Heart left ventricle (tissue), 16 donors: ENCODE measurements around the gene LITAFD. TPM values are rescaled to one million over a fixed set of nuclear protein-coding genes. Genes with fewer than 3 reads are reported as not detected.

Experiments used
- ATAC-seq, 4 donors: fragments of 200-7000 bp; cut with Tn5 transposase; one replicate each; pipeline ENCODE4 v1.9.1; 2020 to 2022; ENCODE audit warnings: moderate library complexity in 4 of 4, mild to moderate bottlenecking in 3 of 4, moderate number of reproducible peaks in 1 of 4
- DNase-seq, 5 donors: peaks; one replicate each; pipeline ENCODE4 v3.0.0-alpha.2; 2020
- H3K27ac ChIP-seq, 12 donors: fragments of 200-600 bp; sonication (generic) in 4 of 12; one replicate each; pipeline versions ENCODE4 v1.5.0 to v1.8.0; 2016 to 2022; ENCODE audit warnings: mild to moderate bottlenecking in 2 of 12
- H3K27me3 ChIP-seq, 9 donors: fragments of 200-600 bp; sonication (generic) in 2 of 9; one replicate each; pipeline versions ENCODE4 v1.5.1 to v1.8.0; 2016 to 2022; ENCODE audit warnings: mild to moderate bottlenecking in 3 of 9
- H3K36me3 ChIP-seq, 9 donors: fragments of 200-600 bp; sonication (generic) in 2 of 9; one replicate each; pipeline versions ENCODE4 v1.5.0 to v1.8.0; 2018 to 2022; ENCODE audit warnings: mild to moderate bottlenecking in 2 of 9
- H3K4me1 ChIP-seq, 12 donors: fragments of 200-600 bp; sonication (generic) in 4 of 12; one replicate each; pipeline versions ENCODE4 v1.5.0 to v1.8.0; 2016 to 2022; ENCODE audit warnings: mild to moderate bottlenecking in 3 of 12
- H3K4me3 ChIP-seq, 12 donors: fragments of 200-600 bp; sonication (generic) in 4 of 12; one replicate each; pipeline versions ENCODE4 v1.5.0 to v1.8.0; 2017 to 2022; ENCODE audit warnings: mild to moderate bottlenecking in 9 of 12, moderate library complexity in 4 of 12
- H3K9me3 ChIP-seq, 12 donors: fragments of 200-600 bp; sonication (generic) in 4 of 12; one replicate each; pipeline versions ENCODE4 v1.5.0 to v1.8.0; 2016 to 2022; ENCODE audit warnings: mild to moderate bottlenecking in 1 of 12
- CTCF ChIP-seq, 12 donors: fragments of 200-600 bp; sonication (generic) in 4 of 12; IDR thresholded peaks; one replicate each; pipeline versions ENCODE4 v1.5.0 to v1.8.0; 2018 to 2022; ENCODE audit warnings: antibody characterized with exemption in 12 of 12, mild to moderate bottlenecking in 5 of 12
- POLR2A ChIP-seq, 2 donors: fragments of 450-650 bp; IDR thresholded peaks; one replicate each; pipeline ENCODE4 v1.6.1; 2017; ENCODE audit warnings: antibody characterized with exemption in 2 of 2, mild to moderate bottlenecking in 2 of 2, moderate library complexity in 2 of 2
- WGBS, 4 donors: extraction: QIAGEN DNeasy Blood & Tissue Kit in 2 of 4; methylation state at CpG; one replicate each; pipeline versions ENCODE4 v1.1.5 to v1.1.7; 2013 to 2018; 5-methylcytosine and 5-hydroxymethylcytosine counted together
- intact Hi-C, 10 donors: fragments of 100-400 bp; cut with DNase I; formaldehyde crosslinking; loops; one replicate each; pipeline versions ENCODE4 v1.11.1 to v1.14.2; 2022
- polyA plus RNA-seq, 2 donors: library from polyadenylated mRNA; stranded (reverse); fragments of 200-250 nt; gene quantifications; one replicate each; pipeline ENCODE4 v1.2.3, GENCODE V29; 2013
- total RNA-seq, 9 donors: library from RNA; depleted of rRNA in 2 of 9; stranded (reverse); fragments of >200 nt in 2 of 9; fragmentation: NEBNext Ultra II Directional in 3 of 9; extraction: Animal tissue kit (Norgen Biotek cat#: 25700) in 3 of 9; gene quantifications; one replicate each; pipeline versions ENCODE4 v1.1.0 to v1.2.4, GENCODE V29; 2016 to 2023
- donor health status: ischemic (EF 13 %, LVEDD 7.1; RV severe dilation, severe dysfunction).
- donor health status: healthy with polysubstance abuse.
- donor health status: DM: no; HTN: yes; CAD: no.
- donor health status: DM: no; HTN: no; CAD: no.
- donor health status: ischemic (EF 25% LVEDD 6.9; RV normal size, moderate dysfunction).
- donor health status: ischemic (EF 25% LVEDD 5.7; RV mildly dilated, moderate dysfunction).
- donor health status: healthy.
- donor health status: DM: yes; HTN: yes; CAD: no.
- donor health status: ischemic (EF 35%, LVEDD 5.7; RV mildly dilated, moderate dysfunction).
- donor health status: nonischemic (EF 11% LVEDD 7.7; RV severe dilation, severe dysfunction).
- donor health status: DM: yes; HTN: yes; CAD: no.
- donor health status: PGD.
- donor health status: ischemic (EF 29% LVEDD 5.4; RV normal size, mild dysfunction).
- donor health status: nonischemic (EF 23%, LVEDD 6.1; RV moderate dilation, normal function).

LITAFD gene
- total and polyA plus RNA-seq, 11 donors, result not detected

- Histone ChIP-seq H3K27me3 (no peaks in the 10 kb centered on the region), H3K9me3 (no peaks in the 10 kb centered on the region), H3K27ac (no peak overlapping the region), H3K4me3 (no peak overlapping the region), H3K36me3 (peaks cover 0 to 97% (median 90%) of the 10 kb centered on the region in 9 donors), H3K4me1 (peaks cover 0 to 11% (median 7%) of the 10 kb centered on the region in 12 donors)
- TF ChIP-seq CTCF (IDR thresholded peaks at IDR 0.05) (no peak), POLR2A (IDR thresholded peaks at IDR 0.05) (no peak)
- ATAC-seq, result no peak
- 72 to 74% (median 73%) methylated on average over 17 to 18 of the region's 18 CpGs for WGBS, 4 donors
- no peak for DNase-seq
- intact Hi-C loops, result no loop called here
Measured at GRCh38 chr16:8919089-8919933, 37.2 kb downstream of the LITAFD start.

GRCh38 chr16:8919934-8920462 is 37.8 kb downstream of the LITAFD start:
- TF ChIP-seq POLR2A (IDR thresholded peaks at IDR 0.05), result no peak
- TF ChIP-seq CTCF (IDR thresholded peaks at IDR 0.05), result no peak
- Histone ChIP-seq H3K9me3 (no peaks in the 10 kb centered on the region), H3K27ac (no peak overlapping the region), H3K4me3 (no peak overlapping the region), H3K36me3 (peaks cover 0 to 91% (median 83%) of the 10 kb centered on the region in 9 donors), H3K27me3 (no peaks in the 10 kb centered on the region), H3K4me1 (peaks cover 0 to 15% (median 10%) of the 10 kb centered on the region in 12 donors)
- intact Hi-C loops, result loop anchor here in 2 of 10 donors (5.0 to 10.0 kb wide), 2 partner anchors 42 to 85 kb away; partner anchors contain the start of gene USP7 (in 1 of the 2)
- DNase-seq (no peak), ATAC-seq (no peak)
- WGBS, 4 donors, result 86 to 92% (median 87%) methylated on average over 11 of the region's 11 CpGs

- no peak for DNase-seq
- Histone ChIP-seq H3K27me3 (no peaks in the 10 kb centered on the region), H3K9me3 (no peaks in the 10 kb centered on the region), H3K36me3 (peaks cover 0 to 83% (median 75%) of the 10 kb centered on the region in 9 donors), H3K4me1 (peaks cover 0 to 15% (median 10%) of the 10 kb centered on the region in 12 donors), H3K27ac (no peak overlapping the region), H3K4me3 (no peak overlapping the region)
- no peak for ATAC-seq
- 80 to 88% (median 85%) methylated on average over 6 of the region's 6 CpGs for WGBS, 4 donors
- no peak for TF ChIP-seq POLR2A (IDR thresholded peaks at IDR 0.05)
- no peak for TF ChIP-seq CTCF (IDR thresholded peaks at IDR 0.05)
- intact Hi-C loops, result loop anchor here in 2 of 10 donors (5.0 to 10.0 kb wide), 2 partner anchors 42 to 84 kb away; partner anchors contain the start of gene USP7 (in 1 of the 2)
Measured at GRCh38 chr16:8920645-8921346, 38.6 kb downstream of the LITAFD start.
